Endothelial cell of umbilical vein (primary cell): ENCODE measurements around the gene ANGPTL2. TPM values are rescaled to one million over a fixed set of nuclear protein-coding genes. Genes with fewer than 3 reads are reported as not detected.

Experiments
- BruUV-seq: library from RNA; stranded (reverse); fragments of 400-500 nt; replicated peaks from 2 replicates; lab custom pipeline; 2021; lab: Mats Ljungman, UMichigan
- CTCF ChIA-PET: fragments of 300-600, 350-600 bp; sonication (Branson Sonifier 250); formaldehyde crosslinking; loops from one replicate; lab custom pipeline; 2021; ENCODE audit warnings: antibody characterized with exemption, inconsistent platforms; lab: Charles Lee
- POLR2A ChIA-PET: fragments of 300-600, 350-600 bp; sonication (Branson Sonifier 250); formaldehyde crosslinking; loops from one replicate; lab custom pipeline; 2021; ENCODE audit warnings: antibody characterized with exemption, inconsistent platforms; lab: Charles Lee
- DNase-seq: peaks from one replicate; pipeline ENCODE4 v3.0.0-alpha.2; 2011; ENCODE audit warnings: low read depth, low spot score
- FAIRE-seq: peaks from 2 replicates; lab custom pipeline; 2011; peaks lifted over from hg19 to GRCh38; lab: Jason Lieb, UNC
- H2AFZ ChIP-seq: 2 replicates; pipeline ENCODE4 v1.6.0; 2012; ENCODE audit warnings: low read depth, low read length, control low read depth, inconsistent platforms
- H3K27ac ChIP-seq: 2 replicates; pipeline ENCODE4 v1.5.1; 2011; ENCODE audit warnings: low read depth, mild to moderate bottlenecking, control low read depth, low read length, moderate library complexity; ENCODE audit not compliant: insufficient read depth
- H3K27me3 ChIP-seq, 2 experiments: 2 replicates each; pipeline versions ENCODE4 v1.6.0 to v1.6.1; 2011; ENCODE audit warnings: low read length in 2 of 2, mixed read lengths in 1 of 2; ENCODE audit not compliant: control insufficient read depth in 2 of 2, insufficient read depth in 2 of 2
- H3K36me3 ChIP-seq, 2 experiments: 2 replicates in 1 of 2; 3 replicates in 1 of 2; pipeline ENCODE4 v1.5.1; 2011; ENCODE audit warnings: low read length in 2 of 2, mild to moderate bottlenecking in 1 of 2, moderate library complexity in 1 of 2; ENCODE audit not compliant: control insufficient read depth in 2 of 2, insufficient read depth in 2 of 2; ENCODE audit errors: extremely low read depth in 1 of 2
- H3K4me1 ChIP-seq: 3 replicates; pipeline ENCODE4 v1.5.1; 2011; ENCODE audit warnings: mild to moderate bottlenecking, low read length; ENCODE audit not compliant: control insufficient read depth, insufficient read depth; ENCODE audit errors: extremely low read depth
- H3K4me2 ChIP-seq: 2 replicates; pipeline ENCODE4 v1.6.1; 2011; ENCODE audit warnings: low read length, control low read depth, mixed read lengths; ENCODE audit not compliant: insufficient read depth
- H3K4me3 ChIP-seq, 3 experiments: fragments of 200-600 bp in 1 of 3; sonication (generic), shearing (Covaris generic) in 1 of 3; replicated peaks in 1 of 3; 2 replicates each; pipeline ENCODE4 v1.5.1; 2011 to 2016; ENCODE audit warnings: control low read depth in 3 of 3, low read length in 3 of 3, mild to moderate bottlenecking in 2 of 3, inconsistent platforms in 1 of 3, low read depth in 1 of 3, moderate library complexity in 1 of 3; ENCODE audit not compliant: insufficient read depth in 1 of 3
- H3K79me2 ChIP-seq: 2 replicates; pipeline ENCODE4 v1.6.0; 2012; ENCODE audit warnings: low read length, inconsistent platforms; ENCODE audit not compliant: control insufficient read depth, insufficient read depth
- H3K9ac ChIP-seq: replicated peaks from 2 replicates; pipeline ENCODE3; 2011; ENCODE audit warnings: low read length, control low read depth; ENCODE audit not compliant: insufficient read depth; ENCODE audit errors: extremely low read depth
- H3K9me1 ChIP-seq: replicated peaks from 3 replicates; pipeline ENCODE4 v1.6.0; 2011; ENCODE audit warnings: mild to moderate bottlenecking, low read length; ENCODE audit not compliant: control insufficient read depth, insufficient read depth; ENCODE audit errors: extremely low read depth
- H3K9me3 ChIP-seq: replicated peaks from 2 replicates; pipeline ENCODE4 v1.5.1; 2012; ENCODE audit warnings: low read length, inconsistent platforms; ENCODE audit not compliant: control insufficient read depth, insufficient read depth
- H4K20me1 ChIP-seq: replicated peaks from 2 replicates; pipeline ENCODE3; 2011; ENCODE audit warnings: mild to moderate bottlenecking, low read length; ENCODE audit not compliant: control insufficient read depth, insufficient read depth; ENCODE audit errors: extremely low read depth
- EZH2 ChIP-seq: IDR thresholded peaks from 2 replicates; pipeline ENCODE4 v1.6.1; 2012; ENCODE audit warnings: borderline replicate concordance, low read depth, mild to moderate bottlenecking, moderate library complexity, low read length, inconsistent platforms; ENCODE audit not compliant: severe bottlenecking
- FOS ChIP-seq: IDR thresholded peaks from 2 replicates; pipeline ENCODE4 v1.6.1; 2011; ENCODE audit warnings: mild to moderate bottlenecking, low read length, moderate library complexity, borderline replicate concordance; ENCODE audit not compliant: insufficient read depth
- GATA2 ChIP-seq: IDR thresholded peaks from 2 replicates; pipeline ENCODE4 v1.7.0; 2011; ENCODE audit warnings: low read depth, mild to moderate bottlenecking, moderate library complexity, mixed read lengths, low read length; ENCODE audit not compliant: insufficient read length, insufficient read depth
- JUN ChIP-seq: IDR thresholded peaks from 2 replicates; pipeline ENCODE4 v1.6.1; 2011; ENCODE audit warnings: borderline replicate concordance, low read depth; ENCODE audit not compliant: insufficient read length, insufficient read depth
- MYC ChIP-seq: IDR thresholded peaks from one replicate; pipeline ENCODE4 v1.6.1; 2011; ENCODE audit warnings: mild to moderate bottlenecking, low read depth, low read length
- POLR2A ChIP-seq: IDR thresholded peaks from 2 replicates; pipeline ENCODE4 v1.6.1; 2012; ENCODE audit warnings: low read depth, mild to moderate bottlenecking, control low read depth, low read length
- POLR2AphosphoS5 ChIP-seq: IDR thresholded peaks from 2 replicates; pipeline ENCODE4 v1.6.1; 2012; ENCODE audit warnings: low read depth, mild to moderate bottlenecking, control low read depth, low read length, moderate library complexity; ENCODE audit not compliant: insufficient read depth
- dilution Hi-C: fragments of 300-500 bp; cut with MboI; formaldehyde crosslinking; loops from one replicate; pipeline ENCODE4 v1.15.0; 2019; ENCODE audit warnings: low sequenced_read_pairs; ENCODE audit not compliant: extremely low pct_ligation_motif_present
- intact Hi-C: fragments of 100-400 bp; cut with micrococcal nuclease; formaldehyde crosslinking; loops from one replicate; pipeline ENCODE4 v1.10.0; 2022
- polyA plus RNA-seq, 4 experiments: library from polyadenylated mRNA; depleted of rRNA in 3 of 4; stranded (reverse) in 3 of 4; unstranded in 1 of 4; fragments of >200 nt; gene quantifications; 2 replicates each; pipeline versions ENCODE4 v1.2.1 to v1.2.3, GENCODE V29; 2011 to 2012; ENCODE audit warnings: missing spikeins in 1 of 4
- total RNA-seq: library from RNA; stranded (reverse); gene quantifications from 2 replicates; pipeline ENCODE4 v1.2.3, GENCODE V29; 2021
- TF ChIP-seq, protein P1 (sequence below): IDR thresholded peaks from 2 replicates; pipeline ENCODE4 v1.6.1; 2011; ENCODE audit not compliant: insufficient read depth, insufficient read length
- TF ChIP-seq, protein P2 (sequence below), 2 donors: IDR thresholded peaks; 1 replicate in 1 of 2; 2 replicates in 1 of 2; pipeline ENCODE4 v1.5.1; 2011; ENCODE audit warnings: low read length in 2 of 2, mild to moderate bottlenecking in 2 of 2, moderate library complexity in 2 of 2, control low read depth in 1 of 2, inconsistent platforms in 1 of 2, low read depth in 1 of 2; ENCODE audit not compliant: insufficient read depth in 1 of 2; ENCODE audit errors: extremely low read depth in 1 of 2

ANGPTL2 gene
- total and polyA plus RNA-seq, 2 donors (not counting 3 experiments of a cell fraction or from before 2014, with no cell fraction given): 15.1 to 24.5 TPM

DNA sequence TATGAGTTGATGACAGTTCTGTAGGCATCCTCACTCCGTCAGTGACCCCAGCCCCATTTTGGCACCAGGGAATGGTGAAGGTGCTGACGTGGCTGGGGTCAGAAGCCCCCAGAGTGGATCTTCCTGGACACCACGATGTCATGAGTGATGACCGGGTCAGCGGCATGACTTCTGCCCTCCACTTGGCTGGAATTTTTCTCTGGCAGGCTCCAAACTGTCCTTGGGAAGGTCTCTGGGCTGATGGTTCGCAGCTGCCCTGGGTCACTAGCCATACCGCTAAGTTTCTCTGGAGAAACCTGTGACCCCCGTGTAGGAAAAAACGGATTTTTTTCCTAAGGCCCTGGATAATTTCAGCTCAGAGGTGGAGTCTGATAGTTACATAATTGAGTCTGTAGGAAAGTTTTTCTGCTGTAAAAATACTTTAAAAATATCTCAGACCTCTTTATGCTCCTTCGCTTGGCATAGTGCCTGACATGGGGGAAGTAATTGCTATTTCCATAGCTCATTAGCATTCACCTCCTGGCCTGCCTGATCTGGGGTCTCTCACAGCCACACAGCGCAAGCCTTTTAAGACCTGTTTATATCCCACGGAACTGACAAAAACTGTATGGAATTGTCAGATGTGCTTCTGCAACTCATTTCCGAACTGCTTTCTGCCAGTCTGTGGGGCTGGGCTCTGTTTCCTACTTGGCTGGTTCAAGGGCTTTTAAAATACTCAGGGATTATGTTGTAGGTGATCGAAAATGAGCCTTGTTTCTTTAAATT lies 69.2 kb downstream of the ANGPTL2 start:
- Histone ChIP-seq H4K20me1 (no peaks in the 10 kb centered on the region), H3K79me2 (no peaks in the 10 kb centered on the region), H3K4me2 (no peak overlapping the region), H3K9ac (no peak overlapping the region), H3K36me3 (no peaks in the 10 kb centered on the region), H3K4me1 (peaks cover 37% of the 10 kb centered on the region), H3K27me3 (no peaks in the 10 kb centered on the region), H3K4me3 (no peak overlapping the region), H3K27ac (no peak overlapping the region), H3K9me3 (no peaks in the 10 kb centered on the region), H2AFZ (no peak overlapping the region), H3K9me1 (no peaks in the 10 kb centered on the region)
- CTCF ChIA-PET: no interaction called here
- BruUV-seq: no TSS peak
- peak; percentile 81 for FAIRE-seq
- POLR2A ChIA-PET: interaction anchor here (0.7 kb wide), 1 partner anchor 110 kb away, joined by 3 read pairs; no protein-coding TSS in a partner anchor
- intact Hi-C loops (no loop called here), dilution Hi-C loops (no loop called here)
- no peak for TF ChIP-seq MYC
- no peak for TF ChIP-seq GATA2
- TF ChIP-seq, protein P1, sequence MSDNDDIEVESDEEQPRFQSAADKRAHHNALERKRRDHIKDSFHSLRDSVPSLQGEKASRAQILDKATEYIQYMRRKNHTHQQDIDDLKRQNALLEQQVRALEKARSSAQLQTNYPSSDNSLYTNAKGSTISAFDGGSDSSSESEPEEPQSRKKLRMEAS: no peak
- TF ChIP-seq FOS: no peak
- no peak for TF ChIP-seq JUN
- TF ChIP-seq POLR2AphosphoS5: no peak
- TF ChIP-seq, protein P2, sequence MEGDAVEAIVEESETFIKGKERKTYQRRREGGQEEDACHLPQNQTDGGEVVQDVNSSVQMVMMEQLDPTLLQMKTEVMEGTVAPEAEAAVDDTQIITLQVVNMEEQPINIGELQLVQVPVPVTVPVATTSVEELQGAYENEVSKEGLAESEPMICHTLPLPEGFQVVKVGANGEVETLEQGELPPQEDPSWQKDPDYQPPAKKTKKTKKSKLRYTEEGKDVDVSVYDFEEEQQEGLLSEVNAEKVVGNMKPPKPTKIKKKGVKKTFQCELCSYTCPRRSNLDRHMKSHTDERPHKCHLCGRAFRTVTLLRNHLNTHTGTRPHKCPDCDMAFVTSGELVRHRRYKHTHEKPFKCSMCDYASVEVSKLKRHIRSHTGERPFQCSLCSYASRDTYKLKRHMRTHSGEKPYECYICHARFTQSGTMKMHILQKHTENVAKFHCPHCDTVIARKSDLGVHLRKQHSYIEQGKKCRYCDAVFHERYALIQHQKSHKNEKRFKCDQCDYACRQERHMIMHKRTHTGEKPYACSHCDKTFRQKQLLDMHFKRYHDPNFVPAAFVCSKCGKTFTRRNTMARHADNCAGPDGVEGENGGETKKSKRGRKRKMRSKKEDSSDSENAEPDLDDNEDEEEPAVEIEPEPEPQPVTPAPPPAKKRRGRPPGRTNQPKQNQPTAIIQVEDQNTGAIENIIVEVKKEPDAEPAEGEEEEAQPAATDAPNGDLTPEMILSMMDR (IDR thresholded peaks at IDR 0.05; ENCODE audit: extremely low read depth in 1 of 2, insufficient read depth in 1 of 2, low read depth in 1 of 2, low read length in 2 of 2): no peak
- TF ChIP-seq EZH2: no peak
- no peak for TF ChIP-seq POLR2A
- DNase-seq: peak; percentile 62
